Activated T-helper 1 cell treated with Interleukin-2 at 50 U/mL for 16 hours (primary cell): ENCODE data around the gene POFUT2.

Experiments
- DNase-seq: peaks from one replicate; pipeline ENCODE4 v3.0.0-alpha.2; 2020; ENCODE audit warnings: low read depth

POFUT2 gene

GRCh38 chr21:45262041-45262581, 25.6 kb downstream of the POFUT2 start:
- DNase-seq: no peak

- no peak for DNase-seq
Measured at GRCh38 chr21:45261093-45261492, 26.6 kb downstream of the POFUT2 start.

GRCh38 chr21:45260191-45260825, 27.4 kb downstream of the POFUT2 start:
- DNase-seq: no peak

GRCh38 chr21:45259206-45259840, 28.4 kb downstream of the POFUT2 start:
- no peak for DNase-seq

- DNase-seq: no peak
Measured at GRCh38 chr21:45258466-45258865, 29.2 kb downstream of the POFUT2 start.

- DNase-seq: no peak
Measured at GRCh38 chr21:45257673-45258341, 29.9 kb downstream of the POFUT2 start.

- no peak for DNase-seq
Measured at GRCh38 chr21:45256912-45257672, 30.6 kb downstream of the POFUT2 start.

- DNase-seq: no peak
Measured at GRCh38 chr21:45256021-45256911, 31.4 kb downstream of the POFUT2 start.

- no peak for DNase-seq
Measured at GRCh38 chr21:45255381-45256020, 32.2 kb downstream of the POFUT2 start.

- no peak for DNase-seq
Measured at GRCh38 chr21:45254460-45254930, 33.2 kb downstream of the POFUT2 start.

- DNase-seq: no peak
Measured at GRCh38 chr21:45253633-45254459, 33.8 kb downstream of the POFUT2 start.

GRCh38 chr21:45253180-45253579, 34.5 kb downstream of the POFUT2 start:
- no peak for DNase-seq

GRCh38 chr21:45252448-45252925, 35.2 kb downstream of the POFUT2 start:
- no peak for DNase-seq

GRCh38 chr21:45251635-45252447, 35.9 kb downstream of the POFUT2 start:
- no peak for DNase-seq

- DNase-seq: no peak
Measured at GRCh38 chr21:45250914-45251634, 36.6 kb downstream of the POFUT2 start.

GRCh38 chr21:45250272-45250671, 37.4 kb downstream of the POFUT2 start:
- DNase-seq: no peak

GRCh38 chr21:45249626-45250025, 38.1 kb downstream of the POFUT2 start:
- DNase-seq: no peak

- no peak for DNase-seq
Measured at GRCh38 chr21:45248893-45249381, 38.8 kb downstream of the POFUT2 start.
